Ishikawa (cell line): ENCODE measurements around the gene ULK4.

Experiments
- CEBPB ChIP-seq: IDR thresholded peaks from 2 replicates; pipeline ENCODE4 v1.6.1; 2012
- EP300 ChIP-seq: IDR thresholded peaks from 2 replicates; pipeline ENCODE4 v1.6.1; 2012; ENCODE audit warnings: borderline replicate concordance
- FOXM1 ChIP-seq: IDR thresholded peaks from 2 replicates; pipeline ENCODE4 v1.6.1; 2012; ENCODE audit warnings: low read depth, borderline replicate concordance
- NFIC ChIP-seq: IDR thresholded peaks from 2 replicates; pipeline ENCODE4 v1.6.1; 2012
- RAD21 ChIP-seq: IDR thresholded peaks from 2 replicates; pipeline ENCODE4 v1.6.1; 2012; ENCODE audit warnings: low read depth
- TAF1 ChIP-seq: IDR thresholded peaks from 2 replicates; pipeline ENCODE4 v1.6.1; 2012; ENCODE audit warnings: low read depth, mild to moderate bottlenecking
- TCF12 ChIP-seq: IDR thresholded peaks from 2 replicates; pipeline ENCODE4 v1.6.1; 2012; ENCODE audit warnings: low read depth
- YY1 ChIP-seq: IDR thresholded peaks from 2 replicates; pipeline ENCODE4 v1.6.1; 2012; ENCODE audit warnings: low read depth
- TF ChIP-seq, protein P1 (sequence below): IDR thresholded peaks from 2 replicates; pipeline ENCODE4 v1.6.1; 2012; ENCODE audit warnings: low read depth, mild to moderate bottlenecking
- TF ChIP-seq, protein P2 (sequence below): IDR thresholded peaks from 2 replicates; pipeline ENCODE4 v1.6.1; 2012
- TF ChIP-seq, protein P3 (sequence below): IDR thresholded peaks from 2 replicates; pipeline ENCODE4 v1.6.1; 2012

DNA sequence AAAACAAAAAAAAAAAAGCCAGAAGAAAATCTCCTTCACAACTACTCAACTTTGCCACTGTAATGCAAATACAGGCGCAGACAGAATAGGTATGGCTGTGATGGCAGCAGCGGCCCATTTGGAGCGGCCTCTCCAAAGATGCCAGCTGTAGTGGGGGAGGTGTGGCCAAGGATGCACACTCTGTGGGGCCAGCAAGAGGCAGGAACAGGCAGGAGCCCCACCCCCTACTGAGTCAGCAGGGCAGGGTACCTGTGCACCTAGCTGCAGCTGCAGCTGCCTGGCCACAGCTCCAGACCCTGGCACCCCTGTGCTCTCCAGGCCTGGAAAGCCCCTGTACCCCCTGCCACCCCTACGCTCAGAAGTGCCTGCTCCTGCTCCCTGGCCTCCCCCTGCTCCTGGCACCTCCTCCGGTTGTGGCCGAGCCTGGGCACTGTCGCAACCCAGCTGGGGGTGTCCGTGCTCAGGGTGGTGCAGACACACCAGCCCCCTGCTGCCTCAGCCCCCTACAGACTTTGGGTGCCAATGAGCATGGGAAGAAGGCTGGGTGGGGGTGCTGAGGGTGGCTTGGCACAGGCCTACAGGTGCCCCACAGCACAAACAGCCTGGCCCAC is 312.7 kb downstream of the ULK4 start:
- TF ChIP-seq EP300 = no peak
- TF ChIP-seq, protein P1, sequence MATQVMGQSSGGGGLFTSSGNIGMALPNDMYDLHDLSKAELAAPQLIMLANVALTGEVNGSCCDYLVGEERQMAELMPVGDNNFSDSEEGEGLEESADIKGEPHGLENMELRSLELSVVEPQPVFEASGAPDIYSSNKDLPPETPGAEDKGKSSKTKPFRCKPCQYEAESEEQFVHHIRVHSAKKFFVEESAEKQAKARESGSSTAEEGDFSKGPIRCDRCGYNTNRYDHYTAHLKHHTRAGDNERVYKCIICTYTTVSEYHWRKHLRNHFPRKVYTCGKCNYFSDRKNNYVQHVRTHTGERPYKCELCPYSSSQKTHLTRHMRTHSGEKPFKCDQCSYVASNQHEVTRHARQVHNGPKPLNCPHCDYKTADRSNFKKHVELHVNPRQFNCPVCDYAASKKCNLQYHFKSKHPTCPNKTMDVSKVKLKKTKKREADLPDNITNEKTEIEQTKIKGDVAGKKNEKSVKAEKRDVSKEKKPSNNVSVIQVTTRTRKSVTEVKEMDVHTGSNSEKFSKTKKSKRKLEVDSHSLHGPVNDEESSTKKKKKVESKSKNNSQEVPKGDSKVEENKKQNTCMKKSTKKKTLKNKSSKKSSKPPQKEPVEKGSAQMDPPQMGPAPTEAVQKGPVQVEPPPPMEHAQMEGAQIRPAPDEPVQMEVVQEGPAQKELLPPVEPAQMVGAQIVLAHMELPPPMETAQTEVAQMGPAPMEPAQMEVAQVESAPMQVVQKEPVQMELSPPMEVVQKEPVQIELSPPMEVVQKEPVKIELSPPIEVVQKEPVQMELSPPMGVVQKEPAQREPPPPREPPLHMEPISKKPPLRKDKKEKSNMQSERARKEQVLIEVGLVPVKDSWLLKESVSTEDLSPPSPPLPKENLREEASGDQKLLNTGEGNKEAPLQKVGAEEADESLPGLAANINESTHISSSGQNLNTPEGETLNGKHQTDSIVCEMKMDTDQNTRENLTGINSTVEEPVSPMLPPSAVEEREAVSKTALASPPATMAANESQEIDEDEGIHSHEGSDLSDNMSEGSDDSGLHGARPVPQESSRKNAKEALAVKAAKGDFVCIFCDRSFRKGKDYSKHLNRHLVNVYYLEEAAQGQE = no peak
- no peak for TF ChIP-seq NFIC
- TF ChIP-seq CEBPB = no peak
- TF ChIP-seq, protein P2, sequence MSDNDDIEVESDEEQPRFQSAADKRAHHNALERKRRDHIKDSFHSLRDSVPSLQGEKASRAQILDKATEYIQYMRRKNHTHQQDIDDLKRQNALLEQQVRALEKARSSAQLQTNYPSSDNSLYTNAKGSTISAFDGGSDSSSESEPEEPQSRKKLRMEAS = no peak
- TF ChIP-seq RAD21 = no peak
- no peak for TF ChIP-seq TAF1
- TF ChIP-seq YY1 = no peak
- TF ChIP-seq TCF12 = no peak
- TF ChIP-seq, protein P3, sequence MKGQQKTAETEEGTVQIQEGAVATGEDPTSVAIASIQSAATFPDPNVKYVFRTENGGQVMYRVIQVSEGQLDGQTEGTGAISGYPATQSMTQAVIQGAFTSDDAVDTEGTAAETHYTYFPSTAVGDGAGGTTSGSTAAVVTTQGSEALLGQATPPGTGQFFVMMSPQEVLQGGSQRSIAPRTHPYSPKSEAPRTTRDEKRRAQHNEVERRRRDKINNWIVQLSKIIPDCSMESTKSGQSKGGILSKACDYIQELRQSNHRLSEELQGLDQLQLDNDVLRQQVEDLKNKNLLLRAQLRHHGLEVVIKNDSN = no peak
- no peak for TF ChIP-seq FOXM1
